K562 (cell line): ENCODE measurements around the gene FNDC11. TPM values are rescaled to one million over a fixed set of nuclear protein-coding genes. Genes with fewer than 3 reads are reported as not detected.

ENCODE experiments used
- ATAC-seq: fragments of 200-7000 bp; cut with Tn5 transposase; 3 replicates; pipeline ENCODE4 v1.9.1; 2020; ENCODE audit warnings: moderate library complexity
- BruUV-seq: library from RNA; stranded (reverse); fragments of 400-500 nt; replicated peaks from 2 replicates; lab custom pipeline; 2021; lab: Mats Ljungman, UMichigan
- CTCF ChIA-PET: fragments of 300-600 bp; formaldehyde crosslinking; extraction: SDS; loops from one replicate; lab custom pipeline; 2021; ENCODE audit warnings: low intra/inter-chr PET ratio; lab: Yijun Ruan, JAX
- POLR2A ChIA-PET: fragments of 300-600, 350-650 bp; sonication (Branson Sonifier 250); formaldehyde crosslinking; extraction: SDS; loops from one replicate; lab custom pipeline; 2021; ENCODE audit warnings: antibody characterized with exemption, inconsistent platforms; lab: Yijun Ruan, JAX
- DNase-seq, 4 experiments: peaks; one replicate each; pipeline versions ENCODE4 v3.0.0 to v3.0.0-alpha.2; 2011 to 2018; ENCODE audit warnings: low spot score in 3 of 4, mixed read lengths in 3 of 4; ENCODE audit errors: extremely low read depth in 1 of 4
- FAIRE-seq: peaks from 2 replicates; lab custom pipeline; 2011; peaks lifted over from hg19 to GRCh38; lab: Jason Lieb, UNC
- H2AFZ ChIP-seq: 2 replicates; pipeline ENCODE4 v1.6.0; 2011; ENCODE audit warnings: low read depth, low read length, control low read depth, inconsistent platforms
- H3K27ac ChIP-seq: fragments of 200-600 bp; 3 replicates; pipeline ENCODE4 v1.8.0; 2011; ENCODE audit warnings: low read depth, mild to moderate bottlenecking, control low read depth, inconsistent platforms, low read length, moderate library complexity, mixed read lengths; ENCODE audit errors: extremely low read depth
- H3K27me3 ChIP-seq, 2 experiments: fragments of 300-600 bp in 1 of 2; 2 replicates in 1 of 2; 3 replicates in 1 of 2; pipeline versions ENCODE4 v1.6.0 to v1.8.0; 2011; ENCODE audit warnings: inconsistent platforms in 2 of 2, low read length in 2 of 2, mild to moderate bottlenecking in 1 of 2, mixed read lengths in 1 of 2, moderate library complexity in 1 of 2; ENCODE audit not compliant: control insufficient read depth in 2 of 2, insufficient read depth in 2 of 2
- H3K36me3 ChIP-seq: fragments of 300-600 bp; 3 replicates; pipeline ENCODE4 v1.8.0; 2011; ENCODE audit warnings: mild to moderate bottlenecking, low read length, inconsistent platforms; ENCODE audit not compliant: control insufficient read depth, insufficient read depth
- H3K4me1 ChIP-seq, 2 experiments: fragments of 200-600 bp in 1 of 2; replicated peaks in 1 of 2; 2 replicates in 1 of 2; 3 replicates in 1 of 2; pipeline versions ENCODE4 v1.5.1 to v1.8.0; 2011; ENCODE audit warnings: inconsistent platforms in 2 of 2, low read length in 2 of 2, mild to moderate bottlenecking in 1 of 2, mixed read lengths in 1 of 2, moderate library complexity in 1 of 2; ENCODE audit not compliant: control insufficient read depth in 2 of 2, insufficient read depth in 2 of 2
- H3K4me2 ChIP-seq: 2 replicates; pipeline ENCODE4 v1.6.1; 2011; ENCODE audit warnings: low read length, control low read depth, inconsistent platforms, mixed read lengths; ENCODE audit not compliant: insufficient read depth
- H3K4me3 ChIP-seq: fragments of 200-600 bp; sonication (generic), shearing (Covaris generic); 2 replicates; pipeline ENCODE4 v1.5.1; 2016; ENCODE audit warnings: control low read depth, inconsistent platforms
- H3K79me2 ChIP-seq: fragments of 200-600 bp; 3 replicates; pipeline ENCODE4 v1.8.0; 2011; ENCODE audit warnings: low read length, inconsistent platforms; ENCODE audit not compliant: control insufficient read depth, insufficient read depth
- H3K9ac ChIP-seq, 2 experiments: 2 replicates each; pipeline versions ENCODE4 v1.6.0 to v1.6.1; 2011; ENCODE audit warnings: low read depth in 2 of 2, low read length in 2 of 2, control low read depth in 1 of 2, inconsistent platforms in 1 of 2, mild to moderate bottlenecking in 1 of 2, mixed read lengths in 1 of 2; ENCODE audit not compliant: insufficient read depth in 1 of 2
- H3K9me1 ChIP-seq: one replicate; pipeline ENCODE4 v1.6.0; 2011; ENCODE audit warnings: inconsistent platforms, mild to moderate bottlenecking, low read length, moderate library complexity; ENCODE audit not compliant: control insufficient read depth, insufficient read depth
- H3K9me3 ChIP-seq: replicated peaks from 2 replicates; pipeline ENCODE4 v1.5.1; 2011; ENCODE audit warnings: low read depth, low read length, inconsistent platforms; ENCODE audit not compliant: control insufficient read depth, insufficient read depth
- H4K20me1 ChIP-seq: replicated peaks from 2 replicates; pipeline ENCODE4 v1.6.1; 2011; ENCODE audit warnings: low read length, inconsistent platforms, mixed read lengths; ENCODE audit not compliant: control insufficient read depth, insufficient read depth
- BDP1 ChIP-seq: IDR thresholded peaks from 3 replicates; pipeline ENCODE4 v1.6.1; 2011; ENCODE audit not compliant: insufficient read length, insufficient read depth
- BMI1 ChIP-seq: fragments of 150-350 bp; IDR thresholded peaks from 2 replicates; pipeline ENCODE4 v1.6.1; 2014; ENCODE audit warnings: low read length
- FOXA3 ChIP-seq, 2 experiments: fragments of 450-650 bp in 1 of 2; sonication (generic) in 1 of 2; formaldehyde crosslinking; IDR thresholded peaks in 1 of 2; conservative IDR thresholded peaks in 1 of 2; 2 replicates each; pipeline versions ENCODE4 v1.4.0 to v1.8.0; 2020 to 2022; ENCODE audit warnings: mild to moderate bottlenecking in 2 of 2, missing genetic modification reagents in 1 of 2
- GATAD2B ChIP-seq: fragments of 450-650 bp; IDR thresholded peaks from 2 replicates; pipeline ENCODE4 v1.6.1; 2017; ENCODE audit warnings: mild to moderate bottlenecking, borderline replicate concordance
- HMG20A ChIP-seq: fragments of 450-650 bp; formaldehyde crosslinking; conservative IDR thresholded peaks from 2 replicates; pipeline ENCODE4 v1.4.0; 2020; ENCODE audit warnings: mild to moderate bottlenecking, mixed read lengths
- HNRNPH1 ChIP-seq: fragments of 200-400 bp; formaldehyde crosslinking; optimal IDR thresholded peaks from 2 replicates; pipeline ENCODE3; 2017; ENCODE audit warnings: low read depth, mild to moderate bottlenecking, low read length, moderate library complexity
- MIER1 ChIP-seq: fragments of 450-650 bp; IDR thresholded peaks from 2 replicates; pipeline ENCODE4 v1.6.1; 2016; ENCODE audit warnings: antibody characterized with exemption, mild to moderate bottlenecking, low read depth
- NFIC ChIP-seq: fragments of 450-650 bp; IDR thresholded peaks from 2 replicates; pipeline ENCODE4 v1.6.1; 2017; ENCODE audit warnings: mild to moderate bottlenecking, inconsistent platforms
- PHB ChIP-seq: fragments of 250-450 bp; sonication (Bioruptor Pico); IDR thresholded peaks from 2 replicates; pipeline ENCODE4 v1.5.0; 2021
- POLR2G ChIP-seq: fragments of 200-400 bp; formaldehyde crosslinking; IDR thresholded peaks from 2 replicates; pipeline ENCODE4 v1.6.1; 2017; ENCODE audit warnings: low read depth, mild to moderate bottlenecking, antibody characterized with exemption, low read length, moderate library complexity
- SETDB1 ChIP-seq: IDR thresholded peaks from one replicate; pipeline ENCODE4 v1.6.1; 2012; ENCODE audit warnings: low read length, control low read depth, inconsistent platforms
- ZNF133 ChIP-seq: fragments of 250-450 bp; sonication (Bioruptor Pico); IDR thresholded peaks from 2 replicates; pipeline ENCODE4 v1.4.0; 2020; ENCODE audit warnings: mild to moderate bottlenecking
- ZNF561 ChIP-seq: fragments of 450-650 bp; formaldehyde crosslinking; conservative IDR thresholded peaks from 2 replicates; pipeline ENCODE4 v1.4.0; 2020; ENCODE audit warnings: mild to moderate bottlenecking, moderate library complexity
- WGBS: fragments of 100-300 bp; shearing (Covaris generic); methylation state at CpG from one replicate; pipeline ENCODE4 v1.1.6; 2016; ENCODE audit warnings: low coverage, mixed read lengths; ENCODE audit not compliant: insufficient coverage; ENCODE audit errors: missing lambda C conversion rate; 5-methylcytosine and 5-hydroxymethylcytosine counted together
- in situ Hi-C: fragments of 300-500 bp; cut with MboI; formaldehyde crosslinking; loops from 4 replicates; pipeline ENCODE4 v1.15.0; 2018; ENCODE audit warnings: inconsistent platforms, mixed read lengths
- intact Hi-C: fragments of 100-400 bp; cut with micrococcal nuclease; formaldehyde crosslinking; loops from 2 replicates; pipeline ENCODE4 v1.14.2; 2022
- polyA plus RNA-seq, 8 experiments: library from polyadenylated mRNA; depleted of rRNA in 4 of 8; stranded (reverse) in 5 of 8; unstranded in 3 of 8; fragments of >200 nt; fragmentation: Nextera tagmentation in 2 of 8; fragmentation: Illumina TruSeq in 1 of 8; extraction: Ambion mirVana in 2 of 8; extraction: Trizol in 1 of 8; gene quantifications; 2 replicates each; pipeline versions ENCODE4 v1.2.1 to v1.2.3, GENCODE V29; 2011 to 2014; ENCODE audit warnings: inconsistent platforms in 1 of 8, missing spikeins in 1 of 8
- total RNA-seq, 7 experiments: library from RNA; depleted of rRNA in 6 of 7; stranded (reverse); fragments of >200 nt in 6 of 7; fragmentation: Illumina TruSeq in 2 of 7; extraction: Trizol in 2 of 7; gene quantifications; 2 replicates each; pipeline versions ENCODE4 v1.2.1 to v1.2.3, GENCODE V29; 2011 to 2021; ENCODE audit warnings: low replicate concordance in 1 of 7
- TF ChIP-seq, protein P1 (sequence below): sonication (generic); formaldehyde crosslinking; IDR thresholded peaks from 2 replicates; pipeline ENCODE4 v1.8.0; 2023; ENCODE audit warnings: mild to moderate bottlenecking, missing genetic modification reagents
- TF ChIP-seq, protein P2 (sequence below), 2 experiments: fragments of 450-650 bp; conservative IDR thresholded peaks; 2 replicates each; pipeline ENCODE4 v1.6.1; 2017; ENCODE audit warnings: mild to moderate bottlenecking in 2 of 2, moderate library complexity in 2 of 2
- TF ChIP-seq, protein P3 (sequence below): fragments of 200-800 bp; sonication (Bioruptor generic); IDR thresholded peaks from 2 replicates; pipeline ENCODE4 v1.6.1; 2017; ENCODE audit warnings: missing genetic modification characterization, missing compliant biosample characterization
- TF ChIP-seq, protein P4 (sequence below): sonication (generic); formaldehyde crosslinking; IDR thresholded peaks from 2 replicates; pipeline ENCODE4 v1.8.1; 2023; ENCODE audit warnings: mild to moderate bottlenecking, missing genetic modification reagents

The FNDC11 gene
- total and polyA plus RNA-seq, 9 of the 15 experiments (the other 6 are each of a cell fraction or from before 2014, with no cell fraction given): 0.08 to 2.3 (median 0.64) TPM; not detected in 2

DNA sequence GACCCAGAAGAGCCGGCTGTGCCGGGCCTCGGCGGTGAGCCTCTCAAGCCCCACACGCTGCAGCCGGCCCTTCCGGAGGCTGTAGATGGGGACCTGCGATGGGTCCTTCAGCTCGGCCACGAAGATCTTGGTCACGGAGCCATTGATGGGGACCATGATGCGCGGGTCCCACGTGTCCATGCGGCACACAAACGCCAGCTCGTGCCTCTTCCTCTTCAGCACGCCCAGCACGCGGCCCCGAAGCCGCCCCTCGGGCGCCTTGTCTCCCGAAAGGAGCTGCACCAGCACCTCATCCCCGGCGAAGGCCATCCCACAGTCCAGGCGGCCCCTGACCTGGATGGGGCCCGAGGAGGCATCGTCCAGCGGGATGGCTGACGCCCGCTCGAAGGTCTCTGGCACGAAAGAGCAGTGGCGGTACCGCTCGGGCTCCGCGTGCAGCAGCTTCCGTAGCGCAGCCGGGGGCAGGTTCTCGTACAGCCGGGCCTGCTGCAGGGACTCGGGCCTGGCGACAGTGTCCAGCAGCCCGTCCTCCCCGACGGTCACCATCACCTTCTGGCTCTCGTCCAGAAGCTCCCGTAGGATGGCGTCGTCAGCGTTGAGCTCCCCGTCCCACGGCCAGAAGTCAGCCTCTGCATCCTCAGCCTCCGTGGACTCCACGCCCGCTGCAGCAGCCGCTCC lies 11.2 kb downstream of the FNDC11 start:
- no peak for ATAC-seq
- Histone ChIP-seq H3K27me3 (peaks cover 0 to 24% of the 10 kb centered on the region in 2 experiments; a peak in 2 of 5 replicates), H3K9ac (no peak overlapping the region), H3K4me1 (peaks cover 0 to 91% of the 10 kb centered on the region in 2 experiments; a peak in 3 of 5 replicates), H2AFZ (no peak overlapping the region), H3K9me1 (no peaks in the 10 kb centered on the region), H3K79me2 (no peaks in the 10 kb centered on the region), H4K20me1 (no peaks in the 10 kb centered on the region), H3K4me2 (no peak overlapping the region), H3K4me3 (no peak overlapping the region), H3K9me3 (no peaks in the 10 kb centered on the region), H3K27ac (no peak overlapping the region), H3K36me3 (no peaks in the 10 kb centered on the region)
- ChIA-PET POLR2A (interaction anchor here (0.6 to 1.9 kb wide), 4 partner anchors 8 to 62 kb away, joined by 3 to 9 read pairs (median 4); partner anchors contain the start of gene GMEB2), CTCF (no interaction called here)
- 48% methylated on average over 38 of the region's 61 CpGs for WGBS
- intact Hi-C loops (no loop called here), in situ Hi-C loops (no loop called here)
- no TSS peak for BruUV-seq
- DNase-seq: no peak
- FAIRE-seq: no peak
- TF ChIP-seq SETDB1: no peak
- no peak for TF ChIP-seq GATAD2B
- TF ChIP-seq POLR2G: peak; percentile 26
- TF ChIP-seq BDP1: no peak
- TF ChIP-seq BMI1: no peak
- no peak for TF ChIP-seq ZNF133 (CRISPR knock-in tag)
- no peak for TF ChIP-seq HMG20A (CRISPR knock-in tag)
- no peak for TF ChIP-seq MIER1
- no peak for TF ChIP-seq FOXA3 (CRISPR knock-in tag; conservative IDR thresholded peaks at IDR 0.05 in 1 of 2, IDR thresholded peaks at IDR 0.05 in 1 of 2)
- TF ChIP-seq, protein P1, sequence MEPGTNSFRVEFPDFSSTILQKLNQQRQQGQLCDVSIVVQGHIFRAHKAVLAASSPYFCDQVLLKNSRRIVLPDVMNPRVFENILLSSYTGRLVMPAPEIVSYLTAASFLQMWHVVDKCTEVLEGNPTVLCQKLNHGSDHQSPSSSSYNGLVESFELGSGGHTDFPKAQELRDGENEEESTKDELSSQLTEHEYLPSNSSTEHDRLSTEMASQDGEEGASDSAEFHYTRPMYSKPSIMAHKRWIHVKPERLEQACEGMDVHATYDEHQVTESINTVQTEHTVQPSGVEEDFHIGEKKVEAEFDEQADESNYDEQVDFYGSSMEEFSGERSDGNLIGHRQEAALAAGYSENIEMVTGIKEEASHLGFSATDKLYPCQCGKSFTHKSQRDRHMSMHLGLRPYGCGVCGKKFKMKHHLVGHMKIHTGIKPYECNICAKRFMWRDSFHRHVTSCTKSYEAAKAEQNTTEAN (CRISPR knock-in tag): no peak
- TF ChIP-seq NFIC: peak; percentile 69
- no peak for TF ChIP-seq PHB (CRISPR knock-in tag)
- TF ChIP-seq, protein P2, sequence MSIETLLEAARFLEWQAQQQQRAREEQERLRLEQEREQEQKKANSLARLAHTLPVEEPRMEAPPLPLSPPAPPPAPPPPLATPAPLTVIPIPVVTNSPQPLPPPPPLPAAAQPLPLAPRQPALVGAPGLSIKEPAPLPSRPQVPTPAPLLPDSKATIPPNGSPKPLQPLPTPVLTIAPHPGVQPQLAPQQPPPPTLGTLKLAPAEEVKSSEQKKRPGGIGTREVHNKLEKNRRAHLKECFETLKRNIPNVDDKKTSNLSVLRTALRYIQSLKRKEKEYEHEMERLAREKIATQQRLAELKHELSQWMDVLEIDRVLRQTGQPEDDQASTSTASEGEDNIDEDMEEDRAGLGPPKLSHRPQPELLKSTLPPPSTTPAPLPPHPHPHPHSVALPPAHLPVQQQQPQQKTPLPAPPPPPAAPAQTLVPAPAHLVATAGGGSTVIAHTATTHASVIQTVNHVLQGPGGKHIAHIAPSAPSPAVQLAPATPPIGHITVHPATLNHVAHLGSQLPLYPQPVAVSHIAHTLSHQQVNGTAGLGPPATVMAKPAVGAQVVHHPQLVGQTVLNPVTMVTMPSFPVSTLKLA (conservative IDR thresholded peaks at IDR 0.05): no peak
- TF ChIP-seq, protein P3, sequence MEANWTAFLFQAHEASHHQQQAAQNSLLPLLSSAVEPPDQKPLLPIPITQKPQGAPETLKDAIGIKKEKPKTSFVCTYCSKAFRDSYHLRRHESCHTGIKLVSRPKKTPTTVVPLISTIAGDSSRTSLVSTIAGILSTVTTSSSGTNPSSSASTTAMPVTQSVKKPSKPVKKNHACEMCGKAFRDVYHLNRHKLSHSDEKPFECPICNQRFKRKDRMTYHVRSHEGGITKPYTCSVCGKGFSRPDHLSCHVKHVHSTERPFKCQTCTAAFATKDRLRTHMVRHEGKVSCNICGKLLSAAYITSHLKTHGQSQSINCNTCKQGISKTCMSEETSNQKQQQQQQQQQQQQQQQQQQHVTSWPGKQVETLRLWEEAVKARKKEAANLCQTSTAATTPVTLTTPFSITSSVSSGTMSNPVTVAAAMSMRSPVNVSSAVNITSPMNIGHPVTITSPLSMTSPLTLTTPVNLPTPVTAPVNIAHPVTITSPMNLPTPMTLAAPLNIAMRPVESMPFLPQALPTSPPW: no peak
- no peak for TF ChIP-seq HNRNPH1
- TF ChIP-seq, protein P4, sequence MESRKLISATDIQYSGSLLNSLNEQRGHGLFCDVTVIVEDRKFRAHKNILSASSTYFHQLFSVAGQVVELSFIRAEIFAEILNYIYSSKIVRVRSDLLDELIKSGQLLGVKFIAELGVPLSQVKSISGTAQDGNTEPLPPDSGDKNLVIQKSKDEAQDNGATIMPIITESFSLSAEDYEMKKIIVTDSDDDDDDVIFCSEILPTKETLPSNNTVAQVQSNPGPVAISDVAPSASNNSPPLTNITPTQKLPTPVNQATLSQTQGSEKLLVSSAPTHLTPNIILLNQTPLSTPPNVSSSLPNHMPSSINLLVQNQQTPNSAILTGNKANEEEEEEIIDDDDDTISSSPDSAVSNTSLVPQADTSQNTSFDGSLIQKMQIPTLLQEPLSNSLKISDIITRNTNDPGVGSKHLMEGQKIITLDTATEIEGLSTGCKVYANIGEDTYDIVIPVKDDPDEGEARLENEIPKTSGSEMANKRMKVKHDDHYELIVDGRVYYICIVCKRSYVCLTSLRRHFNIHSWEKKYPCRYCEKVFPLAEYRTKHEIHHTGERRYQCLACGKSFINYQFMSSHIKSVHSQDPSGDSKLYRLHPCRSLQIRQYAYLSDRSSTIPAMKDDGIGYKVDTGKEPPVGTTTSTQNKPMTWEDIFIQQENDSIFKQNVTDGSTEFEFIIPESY: peak; percentile 77
- no peak for TF ChIP-seq ZNF561 (CRISPR knock-in tag)
